Chondrocyte (in vitro differentiated cells): ENCODE results near the gene MFSD6L. TPM values are rescaled to one million over a fixed set of nuclear protein-coding genes. Genes with fewer than 3 reads are reported as not detected.

Source experiments
- DNase-seq: peaks from one replicate; pipeline ENCODE4 v3.0.0; 2021; ENCODE audit warnings: mixed read lengths, low spot score
- H3K27ac Mint-ChIP-seq: one replicate; pipeline ENCODE4 v1.8.0; 2021; ENCODE audit warnings: mild to moderate bottlenecking, moderate library complexity, mixed read lengths; ENCODE audit not compliant: unreplicated experiment
- H3K27me3 Mint-ChIP-seq: 2 replicates; pipeline ENCODE4 v1.8.0; 2021; ENCODE audit warnings: low read depth, mixed read lengths
- H3K36me3 Mint-ChIP-seq: 2 replicates; pipeline ENCODE4 v1.8.0; 2021; ENCODE audit warnings: low read depth, mixed read lengths
- H3K4me1 Mint-ChIP-seq: 2 replicates; pipeline ENCODE4 v1.8.0; 2021; ENCODE audit warnings: low read depth, mild to moderate bottlenecking, mixed read lengths
- H3K4me3 Mint-ChIP-seq: one replicate; pipeline ENCODE4 v1.8.0; 2021; ENCODE audit warnings: mild to moderate bottlenecking, moderate library complexity, mixed read lengths; ENCODE audit not compliant: unreplicated experiment
- H3K9me3 Mint-ChIP-seq: 2 replicates; pipeline ENCODE4 v1.8.0; 2021; ENCODE audit warnings: low read depth, mixed read lengths
- total RNA-seq: library from RNA; stranded (reverse); gene quantifications from 3 replicates; pipeline ENCODE4 v1.2.1, GENCODE V29; 2021
- TF ChIP-seq, protein P1 (sequence below): fragments of 200-600 bp; sonication (generic); IDR thresholded peaks from 2 replicates; pipeline ENCODE4 v1.5.0; 2021; ENCODE audit warnings: antibody characterized with exemption, mild to moderate bottlenecking, moderate library complexity

Gene MFSD6L
- total RNA-seq, 1 donor from 2014 or later: not detected

GRCh38 chr17:8762012-8762411 is 37.2 kb downstream of the MFSD6L start:
- H3K27ac Mint-ChIP-seq: no peak overlapping the region
- TF ChIP-seq, protein P1, sequence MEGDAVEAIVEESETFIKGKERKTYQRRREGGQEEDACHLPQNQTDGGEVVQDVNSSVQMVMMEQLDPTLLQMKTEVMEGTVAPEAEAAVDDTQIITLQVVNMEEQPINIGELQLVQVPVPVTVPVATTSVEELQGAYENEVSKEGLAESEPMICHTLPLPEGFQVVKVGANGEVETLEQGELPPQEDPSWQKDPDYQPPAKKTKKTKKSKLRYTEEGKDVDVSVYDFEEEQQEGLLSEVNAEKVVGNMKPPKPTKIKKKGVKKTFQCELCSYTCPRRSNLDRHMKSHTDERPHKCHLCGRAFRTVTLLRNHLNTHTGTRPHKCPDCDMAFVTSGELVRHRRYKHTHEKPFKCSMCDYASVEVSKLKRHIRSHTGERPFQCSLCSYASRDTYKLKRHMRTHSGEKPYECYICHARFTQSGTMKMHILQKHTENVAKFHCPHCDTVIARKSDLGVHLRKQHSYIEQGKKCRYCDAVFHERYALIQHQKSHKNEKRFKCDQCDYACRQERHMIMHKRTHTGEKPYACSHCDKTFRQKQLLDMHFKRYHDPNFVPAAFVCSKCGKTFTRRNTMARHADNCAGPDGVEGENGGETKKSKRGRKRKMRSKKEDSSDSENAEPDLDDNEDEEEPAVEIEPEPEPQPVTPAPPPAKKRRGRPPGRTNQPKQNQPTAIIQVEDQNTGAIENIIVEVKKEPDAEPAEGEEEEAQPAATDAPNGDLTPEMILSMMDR: no peak
- H3K36me3 Mint-ChIP-seq: peaks cover 2% of the 10 kb centered on the region
- H3K4me3 Mint-ChIP-seq: no peak overlapping the region
- peaks cover 14% of the 10 kb centered on the region for H3K27me3 Mint-ChIP-seq
- DNase-seq: no peak
- no peaks in the 10 kb centered on the region for H3K4me1 Mint-ChIP-seq
- H3K9me3 Mint-ChIP-seq: peaks cover 5% of the 10 kb centered on the region

- TF ChIP-seq, protein P1: no peak
- Mint-ChIP-seq H3K4me1 (no peaks in the 10 kb centered on the region), H3K4me3 (no peak within 1 kb of the TSS), H3K27ac (no peak within 1 kb of the TSS), H3K27me3 (peaks cover 21% of the 10 kb centered on the region), H3K36me3 (peaks cover 2% of the 10 kb centered on the region), H3K9me3 (peaks cover 5% of the 10 kb centered on the region)
- peak; percentile 53 for DNase-seq
Measured at GRCh38 chr17:8758137-8758596, 41.0 kb downstream of the MFSD6L start, which contains the start of gene SPDYE4. Gene SPDYE4 (minus strand): TSS chr17:8758546. CDS start chr17:8758382, 164 bp downstream.

GRCh38 chr17:8757189-8757588 is 42.0 kb downstream of the MFSD6L start:
- H3K27ac Mint-ChIP-seq: no peak overlapping the region
- no peaks in the 10 kb centered on the region for H3K4me1 Mint-ChIP-seq
- H3K36me3 Mint-ChIP-seq: peaks cover 2% of the 10 kb centered on the region
- H3K9me3 Mint-ChIP-seq: peaks cover 3% of the 10 kb centered on the region
- no peak overlapping the region for H3K4me3 Mint-ChIP-seq
- TF ChIP-seq, protein P1: no peak
- peak; percentile 68 for DNase-seq
- peaks cover 21% of the 10 kb centered on the region for H3K27me3 Mint-ChIP-seq

- Mint-ChIP-seq H3K9me3 (no peaks in the 10 kb centered on the region), H3K36me3 (peaks cover 2% of the 10 kb centered on the region), H3K4me3 (no peak overlapping the region), H3K4me1 (no peaks in the 10 kb centered on the region), H3K27me3 (peaks cover 14% of the 10 kb centered on the region), H3K27ac (no peak overlapping the region)
- DNase-seq: peak; percentile 43
- TF ChIP-seq, protein P1: no peak
Measured at GRCh38 chr17:8755590-8756255, 43.4 kb downstream of the MFSD6L start.

GRCh38 chr17:8754890-8755289 is 44.3 kb downstream of the MFSD6L start:
- peaks cover 2% of the 10 kb centered on the region for H3K36me3 Mint-ChIP-seq
- no peak overlapping the region for H3K4me3 Mint-ChIP-seq
- TF ChIP-seq, protein P1: no peak

More at GRCh38 chr17:8754890-8755289, 44.3 kb downstream of the MFSD6L start:
- no peak overlapping the region for H3K27ac Mint-ChIP-seq
- DNase-seq: peak; percentile 54
- no peaks in the 10 kb centered on the region for H3K4me1 Mint-ChIP-seq
- peaks cover 13% of the 10 kb centered on the region for H3K27me3 Mint-ChIP-seq
- no peaks in the 10 kb centered on the region for H3K9me3 Mint-ChIP-seq
